GM18505 (cell line): Measurements from ENCODE around the gene RFC5.
A peak's percentile ranks its signal among the peaks of the same experiment; 100 is the strongest.

Source experiments
- ATAC-seq: cut with Tn5 transposase; IDR thresholded peaks from one replicate; pipeline ENCODE4 v1.9.1; 2021; ENCODE audit not compliant: unreplicated experiment
- POLR2A ChIP-seq: IDR thresholded peaks from 4 replicates; pipeline ENCODE4 v1.6.1; 2011; ENCODE audit warnings: borderline replicate concordance; ENCODE audit not compliant: insufficient read depth, insufficient read length; ENCODE audit errors: extremely low read depth

Gene RFC5

DNA sequence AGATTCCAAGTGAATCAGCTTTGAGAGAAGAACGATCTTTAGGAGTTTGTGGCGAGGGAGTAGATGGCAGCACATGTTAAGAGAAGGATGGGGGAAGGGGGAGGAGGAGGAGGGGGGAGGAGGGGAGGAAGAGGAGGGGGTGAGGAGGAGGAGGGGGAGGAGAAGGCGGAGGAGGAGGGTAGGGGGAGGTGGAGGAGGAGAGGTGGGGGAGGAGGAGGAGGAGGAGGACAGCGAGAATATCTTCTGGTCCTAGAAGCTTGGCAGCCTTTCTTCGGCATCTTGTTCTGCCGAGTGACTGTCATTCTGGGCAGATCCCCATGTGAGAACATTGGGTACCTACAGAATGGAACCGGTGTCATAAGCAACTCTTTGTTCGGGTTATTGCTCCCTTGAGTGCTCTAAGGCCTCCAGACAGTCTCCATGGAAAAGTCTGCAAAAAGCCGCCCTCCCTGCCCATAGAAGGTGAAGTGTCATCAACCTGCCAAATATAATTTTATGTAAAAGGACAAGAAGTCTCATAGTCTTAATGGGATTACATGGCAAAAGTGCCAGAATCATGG is 6.9 kb downstream of the RFC5 start:
- TF ChIP-seq POLR2A = no peak
- no peak for ATAC-seq

DNA sequence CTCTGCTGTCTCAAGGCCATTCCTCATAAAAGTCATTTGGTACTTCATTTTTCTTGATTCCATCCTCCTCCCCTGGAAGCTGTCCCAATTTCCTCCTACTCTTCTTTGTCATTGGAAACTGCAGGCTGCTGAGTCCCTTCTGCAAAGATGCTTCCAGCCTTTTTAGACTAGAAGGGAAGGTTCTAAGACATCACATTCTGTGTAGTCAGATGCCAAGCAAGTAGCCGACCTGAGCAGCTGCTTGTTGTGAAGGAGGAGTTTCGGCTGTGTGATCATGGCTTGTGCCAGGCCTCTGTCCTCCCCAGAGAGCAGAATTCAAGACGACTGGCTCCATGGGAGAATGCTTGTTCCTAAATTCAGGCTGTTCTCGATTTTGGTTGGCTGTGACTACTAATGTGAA is 8.7 kb downstream of the RFC5 start:
- ATAC-seq = no peak
- TF ChIP-seq POLR2A = no peak

DNA sequence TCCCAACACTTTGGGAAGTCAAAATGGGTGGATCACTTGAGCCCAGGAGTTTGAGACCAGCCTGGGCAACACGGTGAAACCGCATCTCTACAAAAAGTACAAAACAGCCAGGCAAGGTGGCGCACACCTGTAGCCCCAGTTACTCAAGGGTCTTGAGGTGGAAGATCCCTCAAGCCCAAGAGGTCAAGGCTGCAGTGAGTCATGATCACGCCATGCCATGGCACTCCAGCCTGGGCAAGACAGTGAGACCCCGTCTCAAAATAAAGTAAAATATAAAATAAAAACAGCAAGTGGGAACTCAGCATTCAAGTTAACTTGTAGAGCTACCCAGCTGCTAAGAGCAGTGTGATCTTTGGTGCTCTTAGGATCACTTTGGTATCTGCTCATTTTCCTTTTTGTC is 12.7 kb downstream of the RFC5 start:
- no peak for TF ChIP-seq POLR2A

DNA sequence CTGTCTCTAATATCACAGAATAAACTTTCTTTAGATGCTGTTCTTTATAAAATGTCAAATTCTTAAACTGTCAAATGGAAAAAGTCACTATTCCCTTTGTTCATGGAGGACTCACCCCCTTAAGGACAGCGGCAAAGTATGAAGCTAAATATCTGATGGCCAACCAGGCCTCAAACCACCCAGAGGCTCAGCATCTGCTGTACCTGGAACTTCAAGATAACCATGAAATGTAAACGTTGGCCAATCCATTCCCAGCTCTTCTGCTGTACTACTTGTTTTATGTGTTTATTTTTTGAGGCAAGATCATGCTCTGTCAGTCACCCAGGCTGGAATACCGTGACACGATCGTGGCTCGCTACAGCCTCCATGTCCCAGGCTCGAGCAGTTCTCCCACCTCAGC is 15.7 kb downstream of the RFC5 start:
- no peak for TF ChIP-seq POLR2A
- no peak for ATAC-seq

More for the DNA sequence above, 12.7 kb downstream of the RFC5 start:
- no peak for ATAC-seq

DNA sequence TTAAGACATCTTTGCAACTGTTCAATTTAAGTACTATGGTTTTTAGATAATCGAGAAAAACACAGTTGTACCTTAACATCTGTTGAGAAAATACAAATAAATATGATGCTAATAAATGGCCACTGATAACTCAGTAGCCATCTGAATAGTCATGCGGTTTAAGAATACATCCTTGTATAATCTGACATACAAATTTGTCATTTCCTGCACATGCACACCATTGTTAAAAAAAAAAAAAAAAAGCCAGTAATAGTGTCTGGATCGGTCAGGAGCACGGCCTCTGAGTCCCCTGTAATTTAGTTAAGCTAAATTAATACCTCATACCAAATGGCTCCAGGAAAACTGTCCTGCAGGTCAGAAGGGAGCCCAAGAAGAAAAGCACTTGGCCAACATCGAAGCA is 16.8 kb downstream of the RFC5 start:
- no peak for ATAC-seq
- no peak for TF ChIP-seq POLR2A

DNA sequence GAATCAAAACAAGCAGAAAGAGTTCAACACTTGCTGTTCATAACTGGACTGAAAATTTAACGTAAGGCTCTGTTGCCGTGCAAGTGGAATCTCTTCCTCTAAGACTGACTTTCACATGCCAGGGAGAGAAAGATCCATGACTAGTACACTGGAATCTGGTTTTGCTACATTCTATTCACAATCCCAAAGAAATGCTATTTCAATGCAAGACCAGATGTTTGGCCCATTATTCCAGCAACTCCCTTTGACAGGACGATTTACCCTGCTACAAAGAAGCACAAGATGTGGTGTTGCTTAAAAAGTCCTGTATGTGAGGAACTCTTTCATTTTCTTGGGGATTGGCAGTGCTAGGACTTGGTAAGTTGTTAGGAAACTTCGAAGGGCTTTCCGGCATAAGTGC is 17.4 kb downstream of the RFC5 start:
- TF ChIP-seq POLR2A = no peak
- no peak for ATAC-seq

DNA sequence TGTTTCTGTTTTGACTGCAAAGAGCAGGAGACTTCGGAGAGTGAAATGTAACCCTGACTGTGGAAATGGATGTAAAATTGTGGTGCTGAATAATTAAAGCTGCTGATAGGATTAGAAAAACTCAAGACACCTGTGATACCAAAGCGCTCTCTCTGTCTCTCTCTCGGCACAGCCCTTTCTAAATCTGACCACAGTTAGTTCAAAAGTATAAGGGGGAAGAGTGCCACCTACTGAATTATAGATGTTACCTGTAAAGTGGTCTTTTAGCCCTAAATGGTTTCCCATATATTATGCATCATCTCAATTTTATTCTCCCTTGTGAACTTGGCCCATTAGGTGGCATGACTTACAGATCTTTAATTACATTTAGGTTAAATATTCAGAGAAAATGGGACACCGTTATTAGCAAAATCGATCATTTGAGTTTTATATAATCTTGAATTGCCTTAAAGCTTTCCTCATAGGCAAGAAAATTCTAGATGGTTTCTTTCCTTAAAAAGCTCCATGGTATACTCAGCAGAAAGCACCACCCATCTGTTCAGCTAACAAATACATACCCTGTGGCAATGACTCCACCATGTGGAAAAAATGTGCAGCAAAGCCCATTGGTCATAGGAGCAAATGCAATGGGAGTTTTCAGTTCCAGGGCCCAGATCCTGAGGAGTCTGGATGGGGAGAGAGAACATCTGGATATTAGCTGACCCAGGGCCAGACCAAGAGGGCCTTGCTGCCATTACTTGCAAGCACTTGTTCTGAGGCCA is 18.1 kb downstream of the RFC5 start:
- peak; percentile 30 for TF ChIP-seq POLR2A
- no peak for ATAC-seq

DNA sequence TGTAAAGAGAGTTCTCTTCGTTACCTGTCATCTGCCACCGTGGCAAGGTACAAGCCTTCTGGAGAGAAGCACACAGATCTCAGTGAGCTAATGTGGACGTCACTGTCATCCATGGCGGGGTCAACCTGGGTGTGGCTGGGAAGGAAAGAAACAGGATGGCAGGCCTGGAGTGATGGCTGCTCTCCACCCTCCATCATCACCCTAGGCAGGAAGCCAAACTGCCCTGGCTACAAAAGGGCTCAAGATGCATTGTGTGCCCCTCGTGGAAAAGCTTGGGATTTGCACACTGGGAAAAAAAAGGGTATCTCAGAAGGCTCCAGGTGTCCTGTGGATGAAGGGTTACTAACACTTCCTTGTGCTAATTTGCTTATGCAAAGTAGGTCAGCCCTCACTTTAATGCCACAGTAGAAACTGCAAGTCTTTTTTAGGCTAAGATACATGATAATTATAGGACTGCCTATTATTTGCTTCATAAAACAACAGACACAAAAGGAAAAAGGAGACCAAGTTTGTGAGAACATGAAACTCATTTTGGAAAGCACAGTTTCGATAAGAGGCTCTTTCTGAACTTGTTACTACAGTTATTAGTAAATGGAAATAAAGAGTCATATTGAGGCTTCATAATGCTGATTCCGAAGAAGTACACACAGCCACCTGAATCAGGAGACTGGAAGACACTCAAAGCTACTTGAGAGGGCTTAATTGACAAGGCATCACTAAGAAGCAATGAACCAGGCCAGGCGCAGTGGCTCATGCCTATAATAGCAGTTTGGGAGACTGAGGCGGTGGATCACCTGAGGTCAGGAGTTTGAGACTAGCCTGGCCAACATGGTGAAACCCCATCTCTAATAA is 18.9 kb downstream of the RFC5 start:
- ATAC-seq = peak; percentile 78

DNA sequence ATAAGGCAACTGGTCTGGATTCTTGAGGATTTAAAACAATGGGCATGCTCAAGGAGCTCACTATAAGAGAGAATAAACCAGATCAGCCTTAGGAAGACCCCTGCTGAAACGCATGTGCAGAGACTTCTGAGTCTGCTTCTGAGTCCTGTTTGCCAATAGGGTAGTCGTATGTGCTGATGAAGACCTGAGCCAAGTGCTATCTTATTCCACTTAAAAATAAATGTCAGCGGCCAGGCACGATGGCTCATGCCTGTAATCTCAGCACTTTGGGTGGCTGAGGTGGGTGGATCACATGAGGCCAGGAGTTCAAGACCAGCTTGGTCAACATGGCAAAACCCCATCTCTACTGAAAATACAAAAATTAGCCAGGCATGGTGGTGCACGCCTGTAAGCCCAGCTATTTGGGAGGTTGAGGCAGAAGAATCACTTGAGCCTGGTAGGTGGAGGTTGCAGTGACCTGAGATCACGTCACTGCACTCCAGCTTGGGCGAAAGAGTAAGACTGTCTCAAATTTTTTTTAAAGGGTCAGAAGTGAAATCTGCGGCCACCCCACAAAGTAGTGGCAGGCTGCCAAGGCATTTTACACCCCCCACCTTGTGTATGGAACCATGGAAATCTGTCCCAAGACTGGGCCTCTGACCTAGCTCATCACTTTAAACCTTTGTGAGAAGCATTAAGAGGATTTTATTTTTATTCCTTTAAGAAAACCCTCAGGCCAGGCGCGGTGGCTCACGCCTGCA is 20.3 kb downstream of the RFC5 start:
- no peak for TF ChIP-seq POLR2A
- no peak for ATAC-seq

More for the DNA sequence above, 18.9 kb downstream of the RFC5 start:
- no peak for TF ChIP-seq POLR2A

DNA sequence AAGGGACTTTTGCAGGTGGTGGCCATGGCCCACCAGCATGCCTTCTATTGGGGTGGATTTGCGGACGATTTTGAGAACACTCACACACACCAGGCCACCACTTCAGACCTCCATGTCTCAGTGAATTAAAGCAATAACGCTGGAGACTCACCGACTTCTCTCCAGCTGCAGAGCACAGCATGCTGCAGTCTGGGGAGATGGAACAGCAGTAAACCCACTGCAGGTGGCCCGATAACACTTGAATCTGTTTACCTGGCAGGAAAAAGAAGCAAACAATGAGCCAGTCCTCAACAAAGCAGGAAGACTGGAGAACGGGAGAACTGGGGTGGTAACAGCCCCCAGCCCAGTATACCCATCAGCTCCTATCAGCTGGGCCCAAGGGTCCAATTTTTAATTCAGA is 21.6 kb downstream of the RFC5 start:
- TF ChIP-seq POLR2A = no peak
- no peak for ATAC-seq

DNA sequence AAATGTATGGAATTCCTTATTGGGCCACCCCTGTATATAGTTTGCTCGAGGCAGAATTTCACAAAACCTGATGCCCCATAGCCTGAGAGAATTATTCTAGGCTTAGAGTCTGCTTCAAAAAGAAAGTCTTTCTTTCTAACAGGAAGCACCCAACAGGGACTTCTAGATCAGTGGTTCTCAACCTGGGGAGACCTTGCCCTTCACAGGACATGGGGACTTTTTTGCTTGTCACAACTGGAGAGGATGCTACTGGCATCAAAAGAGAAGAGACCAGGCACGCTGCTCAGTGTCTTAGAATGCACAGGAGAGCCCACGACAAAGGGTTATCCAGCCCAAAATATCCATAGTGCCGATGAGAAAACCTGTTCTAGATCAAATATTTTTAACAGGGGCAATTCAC is 25.6 kb downstream of the RFC5 start:
- ATAC-seq = no peak
- no peak for TF ChIP-seq POLR2A

DNA sequence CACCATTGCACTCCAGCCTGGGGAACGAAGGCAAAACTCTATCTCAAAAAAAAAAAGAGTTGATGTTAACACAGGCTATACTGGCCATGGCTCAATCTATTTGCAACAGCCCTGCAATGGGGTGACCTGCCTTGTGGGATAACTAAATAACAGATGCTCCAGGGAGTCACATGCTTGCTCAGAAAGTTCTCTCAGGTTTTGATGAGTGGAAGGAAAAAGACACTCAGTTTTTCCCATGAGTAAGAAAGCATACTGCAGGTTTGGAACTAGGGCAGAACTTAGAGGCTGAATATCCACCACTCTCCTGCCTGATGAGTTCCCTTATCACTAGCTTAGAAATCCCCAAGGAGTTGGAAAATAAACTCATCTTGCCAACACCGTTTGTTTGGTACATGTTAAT is 27.6 kb downstream of the RFC5 start:
- ATAC-seq = no peak
- TF ChIP-seq POLR2A = no peak

DNA sequence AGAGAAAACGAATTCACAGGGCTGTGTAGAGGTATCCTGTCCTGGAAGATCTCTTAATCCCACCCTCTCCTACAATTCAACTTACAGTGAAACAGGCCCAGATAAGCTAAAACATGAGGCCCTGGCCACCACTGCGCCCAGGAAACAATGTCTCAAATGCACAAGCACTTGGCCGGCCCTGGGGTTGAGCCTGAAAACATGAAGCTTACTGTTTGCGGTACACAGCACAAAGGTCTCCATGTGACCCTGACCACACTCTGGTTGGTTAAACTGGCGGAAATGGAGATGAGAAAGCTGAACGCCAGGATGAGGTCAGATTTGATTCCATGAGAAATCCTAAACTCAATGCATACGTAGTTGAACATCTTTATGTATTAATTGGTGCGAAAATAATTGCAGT is 28.1 kb downstream of the RFC5 start:
- TF ChIP-seq POLR2A = no peak
- no peak for ATAC-seq
